Left lobe of liver (tissue), 2 donors: ENCODE results near the gene MYO16. TPM values are rescaled to one million over a fixed set of nuclear protein-coding genes. Genes with fewer than 3 reads are reported as not detected.
A peak's percentile ranks its signal among the peaks of the same experiment; 100 is the strongest.

Experiments used
- ATAC-seq: fragments of 200-7000 bp; cut with Tn5 transposase; one replicate; pipeline ENCODE4 v1.9.1; 2020; ENCODE audit warnings: mild to moderate bottlenecking, moderate library complexity
- DNase-seq: peaks from one replicate; pipeline ENCODE4 v3.0.0-alpha.2; 2020; ENCODE audit warnings: low spot score
- total RNA-seq: library from RNA; stranded (reverse); gene quantifications from one replicate; pipeline ENCODE4 v1.2.1, GENCODE V29; 2021
- donor health status: DM: no; HTN: no; CAD: no; lungs with moderate emphysema.
- donor health status: DM: no; HTN: yes; CAD: no.

Gene MYO16
- total RNA-seq, 1 donor from 2014 or later: 2.7 TPM

- DNase-seq (no peak), ATAC-seq (peak; percentile 12)
Measured at GRCh38 chr13:109144693-109145437, 515.5 kb downstream of the MYO16 start.

- peak; percentile 94 for ATAC-seq
- peak; percentile 54 for DNase-seq
Measured at GRCh38 chr13:109145631-109146030, 516.2 kb downstream of the MYO16 start.

GRCh38 chr13:109146393-109146792 lies 517.0 kb downstream of the MYO16 start:
- DNase-seq (no peak), ATAC-seq (no peak)

- ATAC-seq (no peak), DNase-seq (no peak)
Measured at GRCh38 chr13:109146912-109147647, 517.7 kb downstream of the MYO16 start.

GRCh38 chr13:109148243-109148642 lies 518.8 kb downstream of the MYO16 start:
- DNase-seq (no peak), ATAC-seq (no peak)

GRCh38 chr13:109150696-109151095 lies 521.3 kb downstream of the MYO16 start:
- ATAC-seq (no peak), DNase-seq (no peak)

GRCh38 chr13:109151255-109151654 lies 521.8 kb downstream of the MYO16 start:
- no peak for DNase-seq
- ATAC-seq: no peak

- DNase-seq: no peak
- no peak for ATAC-seq
Measured at GRCh38 chr13:109151696-109152095, 522.3 kb downstream of the MYO16 start.

- no peak for ATAC-seq
- DNase-seq: no peak
Measured at GRCh38 chr13:109152311-109152820, 523.0 kb downstream of the MYO16 start.

GRCh38 chr13:109152941-109153340 lies 523.5 kb downstream of the MYO16 start:
- ATAC-seq: no peak
- DNase-seq: no peak

- ATAC-seq (no peak), DNase-seq (no peak)
Measured at GRCh38 chr13:109154146-109154545, 524.7 kb downstream of the MYO16 start.

GRCh38 chr13:109154546-109154945 lies 525.1 kb downstream of the MYO16 start:
- ATAC-seq (no peak), DNase-seq (no peak)

- no peak for DNase-seq
- ATAC-seq: no peak
Measured at GRCh38 chr13:109154966-109155761, 525.8 kb downstream of the MYO16 start.

- no peak for ATAC-seq
Measured at GRCh38 chr13:109156181-109156935, 526.9 kb downstream of the MYO16 start.

GRCh38 chr13:109157275-109157674 lies 527.9 kb downstream of the MYO16 start:
- ATAC-seq (no peak), DNase-seq (no peak)

More at GRCh38 chr13:109156181-109156935, 526.9 kb downstream of the MYO16 start:
- no peak for DNase-seq

GRCh38 chr13:109158383-109158782 lies 529.0 kb downstream of the MYO16 start:
- ATAC-seq (no peak), DNase-seq (no peak)

GRCh38 chr13:109159650-109160309 lies 530.4 kb downstream of the MYO16 start:
- no peak for DNase-seq

GRCh38 chr13:109160357-109160756 lies 530.9 kb downstream of the MYO16 start:
- ATAC-seq (no peak), DNase-seq (no peak)

More at GRCh38 chr13:109159650-109160309, 530.4 kb downstream of the MYO16 start:
- ATAC-seq: no peak

GRCh38 chr13:109160887-109161669 lies 531.7 kb downstream of the MYO16 start:
- DNase-seq: no peak
- no peak for ATAC-seq
